Adrenal gland (tissue), 12 donors: ENCODE data around the gene DMD. TPM values are rescaled to one million over a fixed set of nuclear protein-coding genes. Genes with fewer than 3 reads are reported as not detected.

Experiments
- DNase-seq, 7 donors: peaks; one replicate each; pipeline ENCODE4 v3.0.0-alpha.2; 2019 to 2020
- H3K27ac ChIP-seq, 5 donors: fragments of 200-600 bp; sonication (generic) in 4 of 5; 1 replicate in 3 of 5; 2 replicates in 2 of 5; pipeline versions ENCODE4 v1.5.1 to v1.8.0; 2016 to 2020; ENCODE audit warnings: mild to moderate bottlenecking in 1 of 5
- H3K27me3 ChIP-seq: fragments of 200-600 bp; 2 replicates; pipeline ENCODE4 v1.8.0; 2021
- H3K36me3 ChIP-seq, 2 donors: fragments of 200-600 bp; replicated peaks in 1 of 2; 1 replicate in 1 of 2; 2 replicates in 1 of 2; pipeline versions ENCODE4 v1.5.1 to v1.8.0; 2018 to 2022
- H3K4me1 ChIP-seq, 2 donors: fragments of 200-600 bp; replicated peaks in 1 of 2; 1 replicate in 1 of 2; 2 replicates in 1 of 2; pipeline versions ENCODE4 v1.5.1 to v1.8.0; 2018 to 2021
- H3K4me3 ChIP-seq, 4 donors: fragments of 200-600 bp; sonication (generic) in 3 of 4; one replicate each; pipeline ENCODE4 v1.5.1; 2016 to 2018
- H3K9me3 ChIP-seq, 3 donors: fragments of 200-600 bp; sonication (generic) in 1 of 3; replicated peaks in 1 of 3; 1 replicate in 2 of 3; 2 replicates in 1 of 3; pipeline versions ENCODE4 v1.5.1 to v1.8.0; 2016 to 2021
- CTCF ChIP-seq, 6 experiments: fragments of 450-650 bp in 4 of 6; fragments of 200-600 bp in 2 of 6; sonication (generic) in 1 of 6; IDR thresholded peaks; 1 replicate in 5 of 6; 2 replicates in 1 of 6; pipeline versions ENCODE4 v1.5.1 to v1.8.0; 2016 to 2021; ENCODE audit warnings: antibody characterized with exemption in 6 of 6, mild to moderate bottlenecking in 2 of 6, moderate library complexity in 1 of 6
- POLR2A ChIP-seq, 2 donors: fragments of 450-650 bp; IDR thresholded peaks; one replicate each; pipeline ENCODE4 v1.6.1; 2017; ENCODE audit warnings: antibody characterized with exemption in 2 of 2, mild to moderate bottlenecking in 2 of 2, moderate library complexity in 1 of 2
- WGBS, 4 donors: extraction: QIAGEN DNeasy Blood & Tissue Kit in 2 of 4; methylation state at CpG; one replicate each; pipeline versions ENCODE4 v1.1.5 to v1.1.7; 2013 to 2017; 5-methylcytosine and 5-hydroxymethylcytosine counted together
- intact Hi-C, 2 donors: fragments of 100-400 bp; cut with DNase I; formaldehyde crosslinking; loops; one replicate each; pipeline versions ENCODE4 v1.14.1 to v1.15.0; 2022 to 2023
- polyA plus RNA-seq, 3 donors: library from polyadenylated mRNA; stranded (reverse); fragments of 200-250 nt in 2 of 3; fragments of 350-450 nt in 1 of 3; fragmentation: Illumina TruSeq in 1 of 3; extraction: RNeasy Lipid Tissue Mini Kit (QIAGEN cat#74804) in 1 of 3; gene quantifications; one replicate each; pipeline ENCODE4 v1.2.3, GENCODE V29; 2013 to 2014
- total RNA-seq, 9 donors: library from RNA; depleted of rRNA in 4 of 9; stranded (reverse); fragments of >200 nt in 4 of 9; fragments of 120-200 nt in 1 of 9; fragmentation: NEBNext Ultra II Directional in 1 of 9; extraction: Animal tissue kit (Norgen Biotek cat#: 25700) in 1 of 9; gene quantifications; one replicate each; pipeline versions ENCODE4 v1.1.0 to v1.2.4, GENCODE V29; 2013 to 2023
- donor health status: healthy with polysubstance abuse.
- donor health status: Bipolar disorder and iron deficiency.
- donor health status: DM: yes; HTN: yes; CAD: no.
- donor health status: DM: no; HTN: no; CAD: no.
- donor health status: DM: no; HTN: no; CAD: no.
- donor health status: DM: yes; HTN: yes; CAD: no.

DMD gene
- total and polyA plus RNA-seq, 12 donors, result 14.6 to 89.7 (median 36.2) TPM

DNA sequence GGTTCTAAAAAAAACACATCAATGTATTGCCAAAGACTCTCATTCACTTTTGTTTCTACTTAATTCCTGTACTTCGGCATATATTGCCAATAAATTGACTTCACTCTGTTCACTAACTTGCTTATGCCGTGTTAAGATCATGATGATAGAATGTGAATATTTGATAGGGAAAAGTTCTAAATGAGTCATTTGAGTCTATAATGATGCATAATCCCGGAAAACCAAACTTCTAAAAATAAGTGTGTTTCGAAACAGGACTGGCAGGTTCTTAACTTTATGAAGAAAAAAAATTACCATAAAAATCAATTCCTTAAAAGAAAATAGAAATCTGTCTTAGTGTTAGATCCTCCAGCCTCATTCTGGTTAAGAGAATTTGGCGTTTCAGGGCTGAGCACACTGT lies 1752.0 kb downstream of the DMD start:
- TF ChIP-seq POLR2A (IDR thresholded peaks at IDR 0.05), result no peak
- no peak for TF ChIP-seq CTCF (IDR thresholded peaks at IDR 0.05)
- Histone ChIP-seq H3K27ac (no peak overlapping the region), H3K4me3 (no peak overlapping the region), H3K4me1 (no peaks in the 10 kb centered on the region), H3K9me3 (no peaks in the 10 kb centered on the region), H3K36me3 (no peaks in the 10 kb centered on the region), H3K27me3 (no peaks in the 10 kb centered on the region)
- intact Hi-C loops, result no loop called here
- DNase-seq, result no peak
- 53 to 70% (median 57%) methylated on average over 5 of the region's 5 CpGs for WGBS, 4 donors

- TF ChIP-seq CTCF (IDR thresholded peaks at IDR 0.05), result no peak
- no peak for TF ChIP-seq POLR2A (IDR thresholded peaks at IDR 0.05)
- WGBS, 4 donors, result 48 to 62% (median 55%) methylated on average over 1 to 4 of the region's 4 CpGs
- intact Hi-C loops, result no loop called here
- no peak for DNase-seq
- H3K9me3 ChIP-seq, result no peaks in the 10 kb centered on the region
- H3K27me3 ChIP-seq, result no peaks in the 10 kb centered on the region
- no peaks in the 10 kb centered on the region for H3K4me1 ChIP-seq
- H3K27ac ChIP-seq, result no peak overlapping the region
- no peaks in the 10 kb centered on the region for H3K36me3 ChIP-seq
- no peak overlapping the region for H3K4me3 ChIP-seq
Observed at GRCh38 chrX:31449965-31450364, 1761.4 kb downstream of the DMD start.

GRCh38 chrX:31449081-31449480 lies 1762.3 kb downstream of the DMD start:
- intact Hi-C loops, result no loop called here
- H3K27me3 ChIP-seq, result no peaks in the 10 kb centered on the region
- DNase-seq, result no peak
- H3K27ac ChIP-seq, result no peak overlapping the region
- H3K9me3 ChIP-seq, result no peaks in the 10 kb centered on the region
- TF ChIP-seq POLR2A (IDR thresholded peaks at IDR 0.05) (no peak), CTCF (IDR thresholded peaks at IDR 0.05) (no peak)
- 67 to 93% (median 80%) methylated on average over 3 of the region's 3 CpGs for WGBS, 4 donors
- no peaks in the 10 kb centered on the region for H3K4me1 ChIP-seq
- H3K4me3 ChIP-seq, result no peak overlapping the region
- H3K36me3 ChIP-seq, result no peaks in the 10 kb centered on the region

GRCh38 chrX:31445542-31445941 lies 1765.8 kb downstream of the DMD start:
- intact Hi-C loops, result no loop called here
- no peaks in the 10 kb centered on the region for H3K4me1 ChIP-seq
- H3K4me3 ChIP-seq, result no peak overlapping the region
- no peak for DNase-seq
- H3K36me3 ChIP-seq, result no peaks in the 10 kb centered on the region
- TF ChIP-seq POLR2A (IDR thresholded peaks at IDR 0.05), result no peak
- TF ChIP-seq CTCF (IDR thresholded peaks at IDR 0.05), result no peak
- no peaks in the 10 kb centered on the region for H3K9me3 ChIP-seq
- 61 to 93% (median 69%) methylated on average over 3 to 4 of the region's 4 CpGs for WGBS, 4 donors
- H3K27ac ChIP-seq, result no peak overlapping the region
- no peaks in the 10 kb centered on the region for H3K27me3 ChIP-seq
